SK-N-SH (cell line): ENCODE data around the gene RASL10A. TPM values are rescaled to one million over a fixed set of nuclear protein-coding genes. Genes with fewer than 3 reads are reported as not detected.

Experiments used
- CTCF ChIA-PET: fragments of 300-600, 350-600 bp; formaldehyde crosslinking; extraction: SDS; loops from one replicate; lab custom pipeline; 2021; lab: Yijun Ruan, JAX
- POLR2A ChIA-PET: fragments of 350-600 bp; sonication (Branson Sonifier 250); formaldehyde crosslinking; extraction: SDS; loops from one replicate; lab custom pipeline; 2020; ENCODE audit warnings: antibody characterized with exemption, inconsistent platforms; lab: Yijun Ruan, JAX
- DNase-seq: peaks from one replicate; pipeline ENCODE4 v3.0.0; 2012
- H2AFZ ChIP-seq: fragments of 200-600 bp; sonication (generic); 2 replicates; pipeline ENCODE4 v1.8.1; 2016; ENCODE audit warnings: antibody characterized with exemption, mild to moderate bottlenecking, low read depth
- H3F3A ChIP-seq: fragments of 200-600 bp; sonication (generic); replicated peaks from 2 replicates; pipeline ENCODE3; 2016; ENCODE audit warnings: antibody characterized with exemption, mild to moderate bottlenecking; ENCODE audit not compliant: insufficient read depth
- H3K27ac ChIP-seq, 2 experiments: fragments of 200-500 bp in 1 of 2; fragments of 200-600 bp in 1 of 2; sonication (Bioruptor generic) in 1 of 2; sonication (generic), shearing (Covaris generic) in 1 of 2; 2 replicates each; pipeline versions ENCODE4 v1.5.1 to v1.6.1; 2014 to 2016; ENCODE audit warnings: low read depth in 2 of 2, inconsistent platforms in 1 of 2, low read length in 1 of 2, mild to moderate bottlenecking in 1 of 2, mixed read lengths in 1 of 2
- H3K27me3 ChIP-seq: fragments of 200-600 bp; sonication (generic), shearing (Covaris generic); 2 replicates; pipeline ENCODE4 v1.6.1; 2016; ENCODE audit warnings: mixed run types; ENCODE audit not compliant: insufficient read depth
- H3K36me3 ChIP-seq, 2 experiments: fragments of 200-500 bp in 1 of 2; fragments of 200-600 bp in 1 of 2; sonication (Bioruptor generic) in 1 of 2; sonication (generic) in 1 of 2; replicated peaks in 1 of 2; 2 replicates each; pipeline versions ENCODE3 to v1.5.1; 2014 to 2016; ENCODE audit warnings: low read length in 1 of 2, mild to moderate bottlenecking in 1 of 2; ENCODE audit not compliant: insufficient read depth in 2 of 2, control insufficient read depth in 1 of 2
- H3K4me1 ChIP-seq, 2 experiments: fragments of 200-500 bp in 1 of 2; fragments of 200-600 bp in 1 of 2; sonication (Bioruptor generic) in 1 of 2; sonication (generic), shearing (Covaris generic) in 1 of 2; 2 replicates each; pipeline versions ENCODE4 v1.5.1 to v1.6.1; 2014 to 2016; ENCODE audit warnings: low read depth in 1 of 2, low read length in 1 of 2, mixed run types in 1 of 2; ENCODE audit not compliant: insufficient read depth in 2 of 2, control insufficient read depth in 1 of 2
- H3K4me2 ChIP-seq: fragments of 200-600 bp; sonication (generic), shearing (Covaris generic); 2 replicates; pipeline ENCODE4 v1.6.1; 2017; ENCODE audit warnings: mixed run types
- H3K4me3 ChIP-seq, 2 experiments: fragments of 200-500 bp in 1 of 2; fragments of 200-600 bp in 1 of 2; sonication (Bioruptor generic) in 1 of 2; sonication (generic), shearing (Covaris generic) in 1 of 2; 2 replicates each; pipeline versions ENCODE4 v1.5.1 to v1.8.1; 2014 to 2016; ENCODE audit warnings: low read depth in 2 of 2, inconsistent platforms in 1 of 2, low read length in 1 of 2, mild to moderate bottlenecking in 1 of 2, mixed read lengths in 1 of 2, moderate library complexity in 1 of 2
- H3K79me2 ChIP-seq: fragments of 200-600 bp; sonication (generic); 2 replicates; pipeline ENCODE4 v1.8.1; 2017; ENCODE audit warnings: mild to moderate bottlenecking; ENCODE audit not compliant: insufficient read depth
- H3K9ac ChIP-seq: fragments of 200-600 bp; sonication (generic); 2 replicates; pipeline ENCODE4 v1.6.1; 2017; ENCODE audit warnings: mixed run types
- H3K9me2 ChIP-seq: fragments of 200-600 bp; sonication (generic); 2 replicates; pipeline ENCODE4 v1.6.1; 2017; ENCODE audit warnings: mixed run types
- H3K9me3 ChIP-seq: fragments of 200-600 bp; sonication (generic); 2 replicates; pipeline ENCODE4 v1.6.1; 2017; ENCODE audit warnings: mixed run types, mild to moderate bottlenecking, moderate library complexity
- H4K20me1 ChIP-seq: fragments of 200-600 bp; sonication (generic); 2 replicates; pipeline ENCODE4 v1.6.1; 2017; ENCODE audit warnings: mild to moderate bottlenecking, mixed run types; ENCODE audit not compliant: insufficient read depth
- CHD2 ChIP-seq: fragments of 150-350 bp; IDR thresholded peaks from 2 replicates; pipeline ENCODE4 v1.6.1; 2018; ENCODE audit warnings: low read length; ENCODE audit not compliant: partially characterized antibody
- CTCF ChIP-seq: fragments of 200-600 bp; sonication (generic); IDR thresholded peaks from 2 replicates; pipeline ENCODE4 v1.6.1; 2017; ENCODE audit warnings: antibody characterized with exemption, mild to moderate bottlenecking, moderate library complexity
- EZH2phosphoT487 ChIP-seq: fragments of 200-600 bp; sonication (generic); IDR thresholded peaks from 2 replicates; pipeline ENCODE4 v1.6.1; 2017; ENCODE audit warnings: low read depth, mixed run types, mild to moderate bottlenecking, antibody characterized with exemption, moderate library complexity, borderline replicate concordance
- FOXJ3 ChIP-seq: sonication (generic); formaldehyde crosslinking; IDR thresholded peaks from 2 replicates; pipeline ENCODE4 v1.5.1; 2020; ENCODE audit warnings: mild to moderate bottlenecking, missing genetic modification reagents
- FOXM1 ChIP-seq: IDR thresholded peaks from 2 replicates; pipeline ENCODE4 v1.4.0; 2012; ENCODE audit warnings: low read depth, mild to moderate bottlenecking
- JUND ChIP-seq: IDR thresholded peaks from 2 replicates; pipeline ENCODE4 v1.4.0; 2012
- MAX ChIP-seq: IDR thresholded peaks from 2 replicates; pipeline ENCODE4 v1.4.0; 2012; ENCODE audit warnings: low read depth
- MEF2A ChIP-seq: IDR thresholded peaks from 2 replicates; pipeline ENCODE4 v1.4.0; 2012; ENCODE audit warnings: low read depth, borderline replicate concordance
- NFIC ChIP-seq: IDR thresholded peaks from 2 replicates; pipeline ENCODE4 v1.4.0; 2012; ENCODE audit warnings: borderline replicate concordance
- PBX3 ChIP-seq: IDR thresholded peaks from 2 replicates; pipeline ENCODE4; 2012
- RCOR1 ChIP-seq: fragments of 150-350 bp; IDR thresholded peaks from 2 replicates; pipeline ENCODE4 v1.6.1; 2017; ENCODE audit warnings: antibody characterized with exemption, low read length
- RFX5 ChIP-seq: IDR thresholded peaks from 2 replicates; pipeline ENCODE4 v1.6.1; 2012; ENCODE audit warnings: mild to moderate bottlenecking, improper control_type of control experiment, low read length
- SMC3 ChIP-seq: IDR thresholded peaks from 2 replicates; pipeline ENCODE4 v1.6.1; 2012; ENCODE audit warnings: low read depth, low read length, improper control_type of control experiment
- TEAD4 ChIP-seq: IDR thresholded peaks from 2 replicates; pipeline ENCODE4 v1.4.0; 2012; ENCODE audit warnings: mild to moderate bottlenecking, borderline replicate concordance; ENCODE audit not compliant: insufficient read depth
- USF1 ChIP-seq: IDR thresholded peaks from 2 replicates; pipeline ENCODE4 v1.4.0; 2012; ENCODE audit warnings: low read depth, borderline replicate concordance
- WGBS: methylation state at CpG from one replicate; pipeline ENCODE4 v1.1.6; 2017; ENCODE audit warnings: low lambda C conversion rate; 5-methylcytosine and 5-hydroxymethylcytosine counted together
- polyA plus RNA-seq, 3 experiments: library from polyadenylated mRNA; depleted of rRNA; stranded (reverse); fragments of >200 nt; gene quantifications; 2 replicates each; pipeline ENCODE4 v1.2.3, GENCODE V29; 2012
- TF ChIP-seq, protein P1 (sequence below): fragments of 150-350 bp; IDR thresholded peaks from 2 replicates; pipeline ENCODE4 v1.6.1; 2017; ENCODE audit warnings: antibody characterized with exemption, low read length, low read depth, borderline replicate concordance
- TF ChIP-seq, protein P2 (sequence below): IDR thresholded peaks from 2 replicates; pipeline ENCODE4 v1.4.0; 2012; ENCODE audit warnings: low read depth, borderline replicate concordance
- TF ChIP-seq, protein P3 (sequence below): fragments of 150-350 bp; IDR thresholded peaks from 2 replicates; pipeline ENCODE4 v1.6.1; 2016; ENCODE audit warnings: mild to moderate bottlenecking, low read depth, low read length

Gene RASL10A
- polyA plus RNA-seq, 1 of the 3 experiments (the other 2 are of a cell fraction), result 0.36 TPM

- Histone ChIP-seq H3K4me3 (no peak overlapping the region), H3K9ac (no peak overlapping the region), H3K36me3 (peaks cover 0 to 69% of the 10 kb centered on the region in 2 experiments), H3K9me2 (no peaks in the 10 kb centered on the region), H3F3A (no peaks in the 10 kb centered on the region), H4K20me1 (no peaks in the 10 kb centered on the region), H3K4me1 (peaks cover 0 to 18% of the 10 kb centered on the region in 2 experiments; a peak in 1 of 4 replicates), H3K4me2 (no peak overlapping the region), H3K79me2 (no peaks in the 10 kb centered on the region), H3K9me3 (no peaks in the 10 kb centered on the region), H2AFZ (no peak overlapping the region), H3K27ac (no peak overlapping the region; a peak in 1 of 4 replicates), H3K27me3 (no peaks in the 10 kb centered on the region)
- no CpG with 5 or more reads among the region's 8 CpGs for WGBS
- TF ChIP-seq EZH2phosphoT487 (no peak), MAX (no peak), USF1 (no peak), CHD2 (no peak)
- CTCF ChIA-PET, result interaction anchor here (1.6 kb wide), 1 partner anchor 28 kb away, joined by 4 read pairs; no protein-coding TSS in a partner anchor
- POLR2A ChIA-PET, result no interaction called here
- no peak for DNase-seq
Measured at GRCh38 chr22:29331213-29331612, 15.7 kb upstream of the RASL10A start.

DNA sequence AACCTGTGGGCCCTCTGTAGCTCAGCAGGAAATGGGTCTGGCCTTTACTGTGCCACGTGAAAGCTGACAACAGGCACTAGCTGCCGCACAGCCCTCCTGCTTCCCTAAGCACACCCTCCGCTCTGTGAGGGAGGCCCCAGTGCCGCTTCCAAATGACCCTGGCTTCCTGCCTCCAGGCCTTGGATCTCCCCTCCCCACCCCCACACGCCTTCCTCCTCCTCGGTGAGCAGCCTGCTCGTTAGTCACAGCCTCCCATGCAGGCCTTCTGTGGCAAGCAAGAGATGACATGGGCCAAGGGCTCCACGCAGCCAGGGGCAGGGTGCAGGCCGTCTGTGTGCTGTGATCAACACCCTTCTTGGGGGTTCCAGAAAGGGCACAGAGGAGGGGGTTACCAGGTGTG is 15.3 kb upstream of the RASL10A start:
- no peak overlapping the region for H3K4me3 ChIP-seq
- 91% methylated on average over 9 of the region's 9 CpGs for WGBS
- H3K4me2 ChIP-seq, result no peak overlapping the region
- no peak overlapping the region for H2AFZ ChIP-seq
- no peak overlapping the region for H3K9ac ChIP-seq
- ChIA-PET CTCF (no interaction called here), POLR2A (no interaction called here)
- H3K27ac ChIP-seq, result no peak overlapping the region; a peak in 1 of 4 replicates
- H4K20me1 ChIP-seq, result no peaks in the 10 kb centered on the region
- H3K79me2 ChIP-seq, result no peaks in the 10 kb centered on the region
- DNase-seq, result no peak
- no peaks in the 10 kb centered on the region for H3K9me2 ChIP-seq
- H3F3A ChIP-seq, result no peaks in the 10 kb centered on the region
- H3K9me3 ChIP-seq, result no peaks in the 10 kb centered on the region
- H3K27me3 ChIP-seq, result no peaks in the 10 kb centered on the region
- peaks cover 0 to 18% of the 10 kb centered on the region in 2 experiments; a peak in 1 of 4 replicates for H3K4me1 ChIP-seq
- H3K36me3 ChIP-seq, result peaks cover 0 to 65% of the 10 kb centered on the region in 2 experiments
- TF ChIP-seq USF1, result no peak
- TF ChIP-seq, protein P1, sequence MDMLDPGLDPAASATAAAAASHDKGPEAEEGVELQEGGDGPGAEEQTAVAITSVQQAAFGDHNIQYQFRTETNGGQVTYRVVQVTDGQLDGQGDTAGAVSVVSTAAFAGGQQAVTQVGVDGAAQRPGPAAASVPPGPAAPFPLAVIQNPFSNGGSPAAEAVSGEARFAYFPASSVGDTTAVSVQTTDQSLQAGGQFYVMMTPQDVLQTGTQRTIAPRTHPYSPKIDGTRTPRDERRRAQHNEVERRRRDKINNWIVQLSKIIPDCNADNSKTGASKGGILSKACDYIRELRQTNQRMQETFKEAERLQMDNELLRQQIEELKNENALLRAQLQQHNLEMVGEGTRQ, result no peak
- TF ChIP-seq SMC3, result no peak
- no peak for TF ChIP-seq PBX3
- TF ChIP-seq CHD2, result no peak
- TF ChIP-seq JUND, result no peak
- no peak for TF ChIP-seq MEF2A
- TF ChIP-seq RFX5, result no peak
- TF ChIP-seq NFIC, result no peak
- TF ChIP-seq TEAD4, result no peak
- TF ChIP-seq FOXM1, result no peak
- TF ChIP-seq CTCF, result no peak
- no peak for TF ChIP-seq FOXJ3 (CRISPR knock-in tag)
- no peak for TF ChIP-seq RCOR1
- TF ChIP-seq, protein P2, sequence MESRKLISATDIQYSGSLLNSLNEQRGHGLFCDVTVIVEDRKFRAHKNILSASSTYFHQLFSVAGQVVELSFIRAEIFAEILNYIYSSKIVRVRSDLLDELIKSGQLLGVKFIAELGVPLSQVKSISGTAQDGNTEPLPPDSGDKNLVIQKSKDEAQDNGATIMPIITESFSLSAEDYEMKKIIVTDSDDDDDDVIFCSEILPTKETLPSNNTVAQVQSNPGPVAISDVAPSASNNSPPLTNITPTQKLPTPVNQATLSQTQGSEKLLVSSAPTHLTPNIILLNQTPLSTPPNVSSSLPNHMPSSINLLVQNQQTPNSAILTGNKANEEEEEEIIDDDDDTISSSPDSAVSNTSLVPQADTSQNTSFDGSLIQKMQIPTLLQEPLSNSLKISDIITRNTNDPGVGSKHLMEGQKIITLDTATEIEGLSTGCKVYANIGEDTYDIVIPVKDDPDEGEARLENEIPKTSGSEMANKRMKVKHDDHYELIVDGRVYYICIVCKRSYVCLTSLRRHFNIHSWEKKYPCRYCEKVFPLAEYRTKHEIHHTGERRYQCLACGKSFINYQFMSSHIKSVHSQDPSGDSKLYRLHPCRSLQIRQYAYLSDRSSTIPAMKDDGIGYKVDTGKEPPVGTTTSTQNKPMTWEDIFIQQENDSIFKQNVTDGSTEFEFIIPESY, result no peak
- TF ChIP-seq EZH2phosphoT487, result no peak
- TF ChIP-seq, protein P3, sequence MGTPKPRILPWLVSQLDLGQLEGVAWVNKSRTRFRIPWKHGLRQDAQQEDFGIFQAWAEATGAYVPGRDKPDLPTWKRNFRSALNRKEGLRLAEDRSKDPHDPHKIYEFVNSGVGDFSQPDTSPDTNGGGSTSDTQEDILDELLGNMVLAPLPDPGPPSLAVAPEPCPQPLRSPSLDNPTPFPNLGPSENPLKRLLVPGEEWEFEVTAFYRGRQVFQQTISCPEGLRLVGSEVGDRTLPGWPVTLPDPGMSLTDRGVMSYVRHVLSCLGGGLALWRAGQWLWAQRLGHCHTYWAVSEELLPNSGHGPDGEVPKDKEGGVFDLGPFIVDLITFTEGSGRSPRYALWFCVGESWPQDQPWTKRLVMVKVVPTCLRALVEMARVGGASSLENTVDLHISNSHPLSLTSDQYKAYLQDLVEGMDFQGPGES, result no peak
